ENCODE data around the gene NPPB.
"Not testable (repeated sequence)": the region's sequence is repeated elsewhere in the genome, so short reads cannot be mapped to it uniquely, and the experiment has no call there.

NPPB gene

GRCh38 chr1:11898831-11899467, 40.2 kb upstream of the NPPB start:
- H3K14ac ChIP-seq (ENCODE audit: low read length): no peak overlapping the region
- H3K79me2 ChIP-seq (ENCODE audit: control insufficient read depth, insufficient read depth, low read length, poor library complexity): no peaks in the 10 kb centered on the region
- no peaks in the 10 kb centered on the region for H3K27me3 ChIP-seq (ENCODE audit: insufficient read depth, low read length)
- no CpG with 5 or more reads among the region's 26 CpGs for WGBS (ENCODE audit: extremely low coverage, insufficient coverage, insufficient read length)
- H3K9ac ChIP-seq (ENCODE audit: low read length): no peak overlapping the region
- H3K9me3 ChIP-seq (ENCODE audit: insufficient read depth, low read depth, low read length): no peaks in the 10 kb centered on the region
- no peak overlapping the region for H3K4ac ChIP-seq (ENCODE audit: low read depth, low read length)
- DNase-seq: peak; percentile 29 to 63
- H4K8ac ChIP-seq (ENCODE audit: low read depth, low read length): no peak overlapping the region
- no peak overlapping the region for H4K12ac ChIP-seq (ENCODE audit: low read depth, low read length)
- no peak overlapping the region for H2AK5ac ChIP-seq (ENCODE audit: low read length)
- no peak overlapping the region for H3K27ac ChIP-seq (ENCODE audit: low read depth, low read length)
- H3K79me1 ChIP-seq (ENCODE audit: low read length): no peaks in the 10 kb centered on the region
- no peak overlapping the region for H3K23ac ChIP-seq (ENCODE audit: low read length)
- H3K18ac ChIP-seq (ENCODE audit: low read length): no peak overlapping the region
- no peak overlapping the region for H3K4me2 ChIP-seq (ENCODE audit: low read length)
- H2BK120ac ChIP-seq (ENCODE audit: insufficient read depth, low read length, poor library complexity): no peak overlapping the region
- H3K4me3 ChIP-seq (ENCODE audit: low read depth, low read length): no peak overlapping the region
- H2AFZ ChIP-seq (ENCODE audit: insufficient read depth, low read length, poor library complexity): no peak overlapping the region
- no peak overlapping the region for H2BK12ac ChIP-seq (ENCODE audit: low read length)
- H2BK5ac ChIP-seq (ENCODE audit: low read depth, low read length, poor library complexity): no peak overlapping the region
- H4K91ac ChIP-seq (ENCODE audit: low read depth, low read length): no peak overlapping the region
- no peaks in the 10 kb centered on the region for H3K4me1 ChIP-seq (ENCODE audit: control insufficient read depth in 1 of 2, insufficient read depth in 2 of 2, low read length in 2 of 2)
- no peaks in the 10 kb centered on the region for H3K36me3 ChIP-seq (ENCODE audit: control insufficient read depth in 1 of 2, insufficient read depth in 2 of 2, low read length in 2 of 2)

- no CpG with 5 or more reads among the region's 38 CpGs for WGBS (ENCODE audit: extremely low coverage, insufficient coverage, insufficient read length)
- no peak overlapping the region for H4K8ac ChIP-seq (ENCODE audit: low read depth, low read length)
These were observed 39.5 kb upstream of the NPPB start for GRCh38 chr1:11898086-11898785.

GRCh38 chr1:11894501-11894900, 35.8 kb upstream of the NPPB start:
- H2AK5ac ChIP-seq (ENCODE audit: low read length); H3K4me3 ChIP-seq (ENCODE audit: low read depth, low read length); H3K9me3 ChIP-seq (ENCODE audit: insufficient read depth, low read depth, low read length); H3K27me3 ChIP-seq (ENCODE audit: insufficient read depth, low read length); H3K9ac ChIP-seq (ENCODE audit: low read length); H2BK120ac ChIP-seq (ENCODE audit: insufficient read depth, low read length, poor library complexity); H3K14ac ChIP-seq (ENCODE audit: low read length); H3K79me2 ChIP-seq (ENCODE audit: control insufficient read depth, insufficient read depth, low read length, poor library complexity); H3K79me1 ChIP-seq (ENCODE audit: low read length); H2BK5ac ChIP-seq (ENCODE audit: low read depth, low read length, poor library complexity); DNase-seq; H4K8ac ChIP-seq (ENCODE audit: low read depth, low read length); H3K27ac ChIP-seq (ENCODE audit: low read depth, low read length); H2BK12ac ChIP-seq (ENCODE audit: low read length); H3K4ac ChIP-seq (ENCODE audit: low read depth, low read length); H3K23ac ChIP-seq (ENCODE audit: low read length); H3K4me2 ChIP-seq (ENCODE audit: low read length); H3K36me3 ChIP-seq (ENCODE audit: control insufficient read depth in 1 of 2, insufficient read depth in 2 of 2, low read length in 2 of 2); H4K91ac ChIP-seq (ENCODE audit: low read depth, low read length); H3K18ac ChIP-seq (ENCODE audit: low read length); H3K4me1 ChIP-seq (ENCODE audit: control insufficient read depth in 1 of 2, insufficient read depth in 2 of 2, low read length in 2 of 2); H2AFZ ChIP-seq (ENCODE audit: insufficient read depth, low read length, poor library complexity); H4K12ac ChIP-seq (ENCODE audit: low read depth, low read length): not testable (repeated sequence)
- WGBS (ENCODE audit: extremely low coverage, insufficient coverage, insufficient read length): no CpG with 5 or more reads among the region's 1 CpG

More at GRCh38 chr1:11898086-11898785, 39.5 kb upstream of the NPPB start:
- H2BK120ac ChIP-seq (ENCODE audit: insufficient read depth, low read length, poor library complexity): no peak overlapping the region
- no peak overlapping the region for H2BK5ac ChIP-seq (ENCODE audit: low read depth, low read length, poor library complexity)
- H2BK12ac ChIP-seq (ENCODE audit: low read length): no peak overlapping the region
- H4K91ac ChIP-seq (ENCODE audit: low read depth, low read length): no peak overlapping the region
- no peak overlapping the region for H3K18ac ChIP-seq (ENCODE audit: low read length)
- H4K12ac ChIP-seq (ENCODE audit: low read depth, low read length): no peak overlapping the region
- no peaks in the 10 kb centered on the region for H3K79me1 ChIP-seq (ENCODE audit: low read length)
- no peak overlapping the region for H3K27ac ChIP-seq (ENCODE audit: low read depth, low read length)
- no peak overlapping the region for H3K9ac ChIP-seq (ENCODE audit: low read length)
- no peak overlapping the region for H3K14ac ChIP-seq (ENCODE audit: low read length)
- H2AFZ ChIP-seq (ENCODE audit: insufficient read depth, low read length, poor library complexity): no peak overlapping the region
- H3K27me3 ChIP-seq (ENCODE audit: insufficient read depth, low read length): no peaks in the 10 kb centered on the region
- H3K4me1 ChIP-seq (ENCODE audit: control insufficient read depth in 1 of 2, insufficient read depth in 2 of 2, low read length in 2 of 2): peaks cover 0 to 1% of the 10 kb centered on the region in 2 experiments
- H3K79me2 ChIP-seq (ENCODE audit: control insufficient read depth, insufficient read depth, low read length, poor library complexity): no peaks in the 10 kb centered on the region
- no peaks in the 10 kb centered on the region for H3K36me3 ChIP-seq (ENCODE audit: control insufficient read depth in 1 of 2, insufficient read depth in 2 of 2, low read length in 2 of 2)
- H2AK5ac ChIP-seq (ENCODE audit: low read length): no peak overlapping the region
- no peak overlapping the region for H3K4ac ChIP-seq (ENCODE audit: low read depth, low read length)
- H3K4me2 ChIP-seq (ENCODE audit: low read length): no peak overlapping the region
- no peak overlapping the region for H3K23ac ChIP-seq (ENCODE audit: low read length)
- H3K9me3 ChIP-seq (ENCODE audit: insufficient read depth, low read depth, low read length): no peaks in the 10 kb centered on the region
- H3K4me3 ChIP-seq (ENCODE audit: low read depth, low read length): no peak overlapping the region
- no peak for DNase-seq

DNA sequence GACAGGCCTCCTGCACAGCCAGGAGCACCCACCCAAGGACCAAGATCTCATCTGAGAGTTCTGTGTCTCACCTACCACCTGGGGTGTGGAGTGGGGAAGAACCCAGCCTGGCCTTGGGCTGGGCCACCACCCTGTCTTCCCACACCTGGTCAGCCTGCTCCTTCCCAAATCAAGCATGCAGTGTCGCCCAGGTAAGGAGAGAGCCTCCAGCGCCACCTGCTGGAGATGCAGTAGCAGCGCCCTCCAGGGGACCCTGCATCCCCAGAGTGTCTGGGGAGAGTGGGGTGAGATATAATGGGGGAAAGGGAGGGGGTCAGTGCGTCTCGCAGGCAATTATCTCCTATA, 35.1 kb upstream of the NPPB start:
- peak; percentile 47 to 76 for DNase-seq
- no CpG with 5 or more reads among the region's 5 CpGs for WGBS (ENCODE audit: extremely low coverage, insufficient coverage, insufficient read length)
- H4K8ac ChIP-seq (ENCODE audit: low read depth, low read length): no peak overlapping the region
- no peaks in the 10 kb centered on the region for H3K79me2 ChIP-seq (ENCODE audit: control insufficient read depth, insufficient read depth, low read length, poor library complexity)
- no peak overlapping the region for H2AFZ ChIP-seq (ENCODE audit: insufficient read depth, low read length, poor library complexity)
- H3K36me3 ChIP-seq (ENCODE audit: control insufficient read depth in 1 of 2, insufficient read depth in 2 of 2, low read length in 2 of 2): no peaks in the 10 kb centered on the region
- no peak overlapping the region for H2BK120ac ChIP-seq (ENCODE audit: insufficient read depth, low read length, poor library complexity)
- H3K4me2 ChIP-seq (ENCODE audit: low read length): no peak overlapping the region
- no peak overlapping the region for H3K9ac ChIP-seq (ENCODE audit: low read length)
- H3K27ac ChIP-seq (ENCODE audit: low read depth, low read length): no peak overlapping the region
- no peak overlapping the region for H3K14ac ChIP-seq (ENCODE audit: low read length)
- H3K4ac ChIP-seq (ENCODE audit: low read depth, low read length): no peak overlapping the region
- H3K79me1 ChIP-seq (ENCODE audit: low read length): no peaks in the 10 kb centered on the region
- no peaks in the 10 kb centered on the region for H3K9me3 ChIP-seq (ENCODE audit: insufficient read depth, low read depth, low read length)
- H3K27me3 ChIP-seq (ENCODE audit: insufficient read depth, low read length): no peaks in the 10 kb centered on the region
- no peak overlapping the region for H3K23ac ChIP-seq (ENCODE audit: low read length)
- no peak overlapping the region for H3K4me3 ChIP-seq (ENCODE audit: low read depth, low read length)
- H3K18ac ChIP-seq (ENCODE audit: low read length): no peak overlapping the region
- H4K91ac ChIP-seq (ENCODE audit: low read depth, low read length): no peak overlapping the region
- no peak overlapping the region for H2AK5ac ChIP-seq (ENCODE audit: low read length)
- H3K4me1 ChIP-seq (ENCODE audit: control insufficient read depth in 1 of 2, insufficient read depth in 2 of 2, low read length in 2 of 2): peaks cover 0 to 1% of the 10 kb centered on the region in 2 experiments
- no peak overlapping the region for H4K12ac ChIP-seq (ENCODE audit: low read depth, low read length)
- no peak overlapping the region for H2BK5ac ChIP-seq (ENCODE audit: low read depth, low read length, poor library complexity)
- no peak overlapping the region for H2BK12ac ChIP-seq (ENCODE audit: low read length)

All from trophoblast cell (in vitro differentiated cells and primary cell).